HepG2 (cell line): ENCODE measurements around the gene LIN7A. TPM values are rescaled to one million over a fixed set of nuclear protein-coding genes. Genes with fewer than 3 reads are reported as not detected.

Experiments
- ATAC-seq: fragments of 200-7000 bp; cut with Tn5 transposase; 3 replicates; pipeline ENCODE4 v1.9.1; 2020; ENCODE audit warnings: mild to moderate bottlenecking, moderate library complexity
- BruUV-seq: library from RNA; stranded (reverse); fragments of 400-500 nt; replicated peaks from 2 replicates; lab custom pipeline; 2021; lab: Mats Ljungman, UMichigan
- CTCF ChIA-PET: fragments of 300-600 bp; formaldehyde crosslinking; extraction: SDS; loops from one replicate; lab custom pipeline; 2021; ENCODE audit warnings: low total read pairs, inconsistent platforms, low intra/inter-chr PET ratio; lab: Yijun Ruan, JAX
- POLR2A ChIA-PET: fragments of 350-600 bp; sonication (Branson Sonifier 250); formaldehyde crosslinking; loops from one replicate; lab custom pipeline; 2020; ENCODE audit warnings: antibody characterized with exemption, inconsistent platforms; lab: Yijun Ruan, JAX
- DNase-seq: peaks from one replicate; pipeline ENCODE4 v3.0.0-alpha.2; 2015; ENCODE audit warnings: low spot score
- FAIRE-seq: peaks from 3 replicates; lab custom pipeline; 2011; peaks lifted over from hg19 to GRCh38; lab: Jason Lieb, UNC
- H2AFZ ChIP-seq: one replicate; pipeline ENCODE4 v1.6.1; 2011; ENCODE audit warnings: low read length, inconsistent platforms
- H3K27ac ChIP-seq: fragments of 300-600 bp; 3 replicates; pipeline ENCODE4 v1.8.0; 2011; ENCODE audit warnings: mixed run types, mild to moderate bottlenecking, mixed read lengths, low read length, inconsistent platforms; ENCODE audit not compliant: insufficient read depth; ENCODE audit errors: extremely low read length
- H3K27me3 ChIP-seq, 2 experiments: fragments of 200-600 bp in 1 of 2; 2 replicates in 1 of 2; 3 replicates in 1 of 2; pipeline versions ENCODE4 v1.6.0 to v1.8.0; 2011; ENCODE audit warnings: low read length in 2 of 2, mild to moderate bottlenecking in 2 of 2, moderate library complexity in 2 of 2, inconsistent platforms in 1 of 2; ENCODE audit not compliant: insufficient read depth in 2 of 2, control insufficient read depth in 1 of 2
- H3K36me3 ChIP-seq, 2 experiments: fragments of 200-600 bp in 1 of 2; replicated peaks in 1 of 2; 2 replicates in 1 of 2; 3 replicates in 1 of 2; pipeline versions ENCODE4 v1.5.1 to v1.8.0; 2011; ENCODE audit warnings: low read length in 2 of 2, inconsistent platforms in 1 of 2; ENCODE audit not compliant: insufficient read depth in 2 of 2, control insufficient read depth in 1 of 2
- H3K4me1 ChIP-seq: 2 replicates; pipeline ENCODE4 v1.5.1; 2012; ENCODE audit warnings: low read length, inconsistent platforms; ENCODE audit not compliant: insufficient read depth
- H3K4me2 ChIP-seq: 2 replicates; pipeline ENCODE4 v1.6.0; 2011; ENCODE audit warnings: low read depth, low read length, inconsistent platforms
- H3K4me3 ChIP-seq, 3 experiments: fragments of 200-600 bp in 1 of 3; sonication (generic), shearing (Covaris generic) in 1 of 3; replicated peaks in 1 of 3; 2 replicates each; pipeline ENCODE4 v1.5.1; 2011 to 2016; ENCODE audit warnings: low read length in 3 of 3, inconsistent platforms in 2 of 3, low read depth in 2 of 3, mild to moderate bottlenecking in 2 of 3, control low read depth in 1 of 3, mixed read lengths in 1 of 3; ENCODE audit not compliant: insufficient read depth in 1 of 3
- H3K79me2 ChIP-seq: one replicate; pipeline ENCODE4 v1.6.1; 2011; ENCODE audit warnings: low read length, inconsistent platforms; ENCODE audit not compliant: insufficient read depth
- H3K9ac ChIP-seq: 2 replicates; pipeline ENCODE4 v1.6.0; 2011; ENCODE audit warnings: mild to moderate bottlenecking, low read depth, low read length, inconsistent platforms; ENCODE audit not compliant: insufficient read depth
- H3K9me3 ChIP-seq: 2 replicates; pipeline ENCODE4 v1.5.1; 2012; ENCODE audit warnings: mild to moderate bottlenecking, low read length
- H4K20me1 ChIP-seq: 2 replicates; pipeline ENCODE4 v1.6.0; 2011; ENCODE audit warnings: inconsistent platforms, mild to moderate bottlenecking, low read length, moderate library complexity; ENCODE audit not compliant: insufficient read depth
- CCAR2 ChIP-seq: fragments of 200-400 bp; formaldehyde crosslinking; optimal IDR thresholded peaks from 2 replicates; pipeline ENCODE3; 2018; ENCODE audit warnings: low read depth, mild to moderate bottlenecking, low read length, moderate library complexity
- CREB1 ChIP-seq, 2 experiments: fragments of 450-650 bp in 1 of 2; IDR thresholded peaks; 2 replicates each; pipeline ENCODE4 v1.6.1; 2016 to 2017; ENCODE audit warnings: control low read depth in 1 of 2, mild to moderate bottlenecking in 1 of 2, missing compliant biosample characterization in 1 of 2, missing genetic modification characterization in 1 of 2
- DNMT1 ChIP-seq: sonication (generic); formaldehyde crosslinking; IDR thresholded peaks from 2 replicates; pipeline ENCODE4 v1.5.1; 2020; ENCODE audit warnings: mild to moderate bottlenecking, missing genetic modification reagents
- ERF ChIP-seq: IDR thresholded peaks from 2 replicates; pipeline ENCODE4 v1.6.1; 2018; ENCODE audit warnings: missing biosample characterization, missing genetic modification reagents
- PAF1 ChIP-seq: IDR thresholded peaks from 2 replicates; pipeline ENCODE4 v1.6.1; 2016; ENCODE audit warnings: missing genetic modification reagents, missing compliant biosample characterization
- ZNF367 ChIP-seq: sonication (generic); formaldehyde crosslinking; IDR thresholded peaks from 2 replicates; pipeline ENCODE4 v1.4.0; 2020; ENCODE audit warnings: missing genetic modification reagents, borderline replicate concordance
- WGBS: methylation state at CpG from one replicate; pipeline ENCODE4 v1.1.6; 2017; ENCODE audit warnings: low lambda C conversion rate; 5-methylcytosine and 5-hydroxymethylcytosine counted together
- in situ Hi-C: cut with HindIII; loops from 2 replicates; pipeline ENCODE4 v1.10.0; 2017; ENCODE audit warnings: low pct_unique_long_range_greater_than_20kb; ENCODE audit not compliant: extremely low pct_ligation_motif_present
- intact Hi-C: fragments of 100-400 bp; cut with micrococcal nuclease; formaldehyde crosslinking; loops from one replicate; pipeline ENCODE4 v1.10.0; 2022; ENCODE audit not compliant: unreplicated experiment
- polyA plus RNA-seq, 8 experiments: library from polyadenylated mRNA; depleted of rRNA in 3 of 8; stranded (reverse) in 7 of 8; unstranded in 1 of 8; fragments of >200 nt; fragmentation: Illumina TruSeq in 4 of 8; extraction: Trizol in 4 of 8; gene quantifications; 2 replicates each; pipeline versions ENCODE4 v1.2.1 to v1.2.3, GENCODE V29; 2011 to 2016; ENCODE audit warnings: low read depth in 4 of 8, missing spikeins in 1 of 8, mixed read lengths in 1 of 8; ENCODE audit not compliant: insufficient read depth in 1 of 8
- total RNA-seq, 5 experiments: library from RNA; depleted of rRNA; stranded (reverse); fragments of >200 nt; fragmentation: Illumina TruSeq; extraction: Trizol; gene quantifications; 2 replicates each; pipeline ENCODE4 v1.2.3, GENCODE V29; 2016; ENCODE audit warnings: low read depth in 1 of 5
- TF ChIP-seq, protein P1 (sequence below): sonication (generic); formaldehyde crosslinking; IDR thresholded peaks from 2 replicates; pipeline ENCODE4 v1.5.1; 2020; ENCODE audit warnings: missing genetic modification reagents, mild to moderate bottlenecking, borderline replicate concordance
- TF ChIP-seq, protein P2 (sequence below): sonication (generic); formaldehyde crosslinking; IDR thresholded peaks from 2 replicates; pipeline ENCODE4 v1.9.0; 2021; ENCODE audit warnings: missing genetic modification reagents, borderline replicate concordance
- TF ChIP-seq, protein P3 (sequence below): sonication (generic); formaldehyde crosslinking; IDR thresholded peaks from 2 replicates; pipeline ENCODE4 v1.8.1; 2023; ENCODE audit warnings: missing genetic modification reagents, inconsistent platforms, borderline replicate concordance
- TF ChIP-seq, protein P4 (sequence below): sonication (generic); formaldehyde crosslinking; conservative IDR thresholded peaks from 2 replicates; pipeline ENCODE4 v1.4.0; 2020; ENCODE audit warnings: missing genetic modification reagents

Gene LIN7A
- total and polyA plus RNA-seq, 2 of the 13 experiments (the other 11 are each of a cell fraction or from before 2014, with no cell fraction given): 18.5 to 19.2 TPM

DNA sequence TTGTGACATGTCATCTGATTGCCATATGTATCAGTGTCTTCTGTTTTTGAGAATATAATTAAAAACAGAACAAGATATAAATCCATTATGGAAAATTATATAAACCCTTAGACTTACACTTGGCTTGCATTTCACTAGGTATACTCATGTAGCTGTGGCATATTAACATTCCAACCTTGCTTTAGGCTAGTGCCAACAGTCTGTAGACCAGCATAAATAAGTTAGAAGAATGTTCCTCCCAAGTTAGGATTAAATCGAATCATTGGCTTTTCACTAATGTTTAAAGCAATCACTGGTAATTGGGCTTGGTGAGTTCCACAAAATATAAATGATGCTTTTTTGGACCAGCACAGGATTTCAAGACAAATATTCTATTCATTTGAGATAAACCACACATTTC lies 103.0 kb downstream of the LIN7A start:
- Histone ChIP-seq H3K27me3 (no peaks in the 10 kb centered on the region), H3K4me1 (peaks cover 19% of the 10 kb centered on the region)
- POLR2A ChIA-PET: no interaction called here
- WGBS: 38% methylated on average over 1 of the region's 1 CpG
- in situ Hi-C loops: loop anchor here (5.0 kb wide), 1 partner anchor 108 kb away; no protein-coding TSS in a partner anchor
- TF ChIP-seq, protein P1, sequence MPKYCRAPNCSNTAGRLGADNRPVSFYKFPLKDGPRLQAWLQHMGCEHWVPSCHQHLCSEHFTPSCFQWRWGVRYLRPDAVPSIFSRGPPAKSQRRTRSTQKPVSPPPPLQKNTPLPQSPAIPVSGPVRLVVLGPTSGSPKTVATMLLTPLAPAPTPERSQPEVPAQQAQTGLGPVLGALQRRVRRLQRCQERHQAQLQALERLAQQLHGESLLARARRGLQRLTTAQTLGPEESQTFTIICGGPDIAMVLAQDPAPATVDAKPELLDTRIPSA: no peak
- TF ChIP-seq, protein P2, sequence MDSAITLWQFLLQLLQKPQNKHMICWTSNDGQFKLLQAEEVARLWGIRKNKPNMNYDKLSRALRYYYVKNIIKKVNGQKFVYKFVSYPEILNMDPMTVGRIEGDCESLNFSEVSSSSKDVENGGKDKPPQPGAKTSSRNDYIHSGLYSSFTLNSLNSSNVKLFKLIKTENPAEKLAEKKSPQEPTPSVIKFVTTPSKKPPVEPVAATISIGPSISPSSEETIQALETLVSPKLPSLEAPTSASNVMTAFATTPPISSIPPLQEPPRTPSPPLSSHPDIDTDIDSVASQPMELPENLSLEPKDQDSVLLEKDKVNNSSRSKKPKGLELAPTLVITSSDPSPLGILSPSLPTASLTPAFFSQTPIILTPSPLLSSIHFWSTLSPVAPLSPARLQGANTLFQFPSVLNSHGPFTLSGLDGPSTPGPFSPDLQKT (CRISPR knock-in tag): no peak
- TF ChIP-seq DNMT1: no peak
- TF ChIP-seq, protein P3, sequence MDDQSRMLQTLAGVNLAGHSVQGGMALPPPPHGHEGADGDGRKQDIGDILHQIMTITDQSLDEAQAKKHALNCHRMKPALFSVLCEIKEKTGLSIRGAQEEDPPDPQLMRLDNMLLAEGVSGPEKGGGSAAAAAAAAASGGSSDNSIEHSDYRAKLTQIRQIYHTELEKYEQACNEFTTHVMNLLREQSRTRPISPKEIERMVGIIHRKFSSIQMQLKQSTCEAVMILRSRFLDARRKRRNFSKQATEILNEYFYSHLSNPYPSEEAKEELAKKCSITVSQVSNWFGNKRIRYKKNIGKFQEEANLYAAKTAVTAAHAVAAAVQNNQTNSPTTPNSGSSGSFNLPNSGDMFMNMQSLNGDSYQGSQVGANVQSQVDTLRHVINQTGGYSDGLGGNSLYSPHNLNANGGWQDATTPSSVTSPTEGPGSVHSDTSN: no peak
- no peak for TF ChIP-seq CCAR2
- TF ChIP-seq PAF1 (CRISPR knock-in tag): no peak
- TF ChIP-seq, protein P4, sequence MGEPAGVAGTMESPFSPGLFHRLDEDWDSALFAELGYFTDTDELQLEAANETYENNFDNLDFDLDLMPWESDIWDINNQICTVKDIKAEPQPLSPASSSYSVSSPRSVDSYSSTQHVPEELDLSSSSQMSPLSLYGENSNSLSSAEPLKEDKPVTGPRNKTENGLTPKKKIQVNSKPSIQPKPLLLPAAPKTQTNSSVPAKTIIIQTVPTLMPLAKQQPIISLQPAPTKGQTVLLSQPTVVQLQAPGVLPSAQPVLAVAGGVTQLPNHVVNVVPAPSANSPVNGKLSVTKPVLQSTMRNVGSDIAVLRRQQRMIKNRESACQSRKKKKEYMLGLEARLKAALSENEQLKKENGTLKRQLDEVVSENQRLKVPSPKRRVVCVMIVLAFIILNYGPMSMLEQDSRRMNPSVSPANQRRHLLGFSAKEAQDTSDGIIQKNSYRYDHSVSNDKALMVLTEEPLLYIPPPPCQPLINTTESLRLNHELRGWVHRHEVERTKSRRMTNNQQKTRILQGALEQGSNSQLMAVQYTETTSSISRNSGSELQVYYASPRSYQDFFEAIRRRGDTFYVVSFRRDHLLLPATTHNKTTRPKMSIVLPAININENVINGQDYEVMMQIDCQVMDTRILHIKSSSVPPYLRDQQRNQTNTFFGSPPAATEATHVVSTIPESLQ (CRISPR knock-in tag): no peak
- no peak for TF ChIP-seq ERF (CRISPR knock-in tag)
- TF ChIP-seq ZNF367: no peak
- TF ChIP-seq CREB1 (IDR thresholded peaks at IDR 0.05): no peak
- no peak for TF ChIP-seq CREB1 (CRISPR knock-in tag; IDR thresholded peaks at IDR 0.05)
- TF ChIP-seq, all 625 proteins: peak for 0
- Histone ChIP-seq H4K20me1 (no peaks in the 10 kb centered on the region), H3K9me3 (no peaks in the 10 kb centered on the region), H3K4me2 (no peak overlapping the region), H3K4me3 (no peak overlapping the region), H3K36me3 (peaks cover 0 to 2% of the 10 kb centered on the region in 2 experiments; a peak in 1 of 5 replicates), H2AFZ (no peak overlapping the region), H3K79me2 (no peaks in the 10 kb centered on the region), H3K9ac (no peak overlapping the region), H3K27ac (no peak overlapping the region)
- CTCF ChIA-PET: no interaction called here
- ATAC-seq (no peak), FAIRE-seq (no peak), DNase-seq (no peak)
- no TSS peak for BruUV-seq
- intact Hi-C loops: loop anchor here (5.0 kb wide), 2 partner anchors 103 to 423 kb away; partner anchors contain the start of gene LIN7A
